Central memory CD8-positive, alpha-beta T cell (primary cell): Measurements from ENCODE around the gene SERBP1.
A peak's percentile ranks its signal among the peaks of the same experiment; 100 is the strongest.
"Not testable (repeated sequence)": the region's sequence is repeated elsewhere in the genome, so short reads cannot be mapped to it uniquely, and the experiment has no call there.

Experiments
- ATAC-seq: fragments of 150-1000 bp; cut with Tn5 transposase; replicated peaks from 2 replicates; pipeline ENCODE4 v1.10.0; 2022; ENCODE audit warnings: mild to moderate bottlenecking, moderate FRiP score, moderate number of reproducible peaks; ENCODE audit not compliant: poor library complexity, severe bottlenecking; ENCODE audit errors: extremely low read depth
- DNase-seq, 2 donors: peaks; one replicate each; pipeline ENCODE4 v3.0.0; 2021; ENCODE audit warnings: low spot score in 2 of 2
- H3K27ac Mint-ChIP-seq: one replicate; pipeline ENCODE4 v1.8.0; 2022; ENCODE audit warnings: low read depth, mild to moderate bottlenecking, moderate library complexity, mixed read lengths
- H3K27me3 Mint-ChIP-seq: one replicate; pipeline ENCODE4 v1.8.0; 2022; ENCODE audit warnings: mixed read lengths
- H3K36me3 Mint-ChIP-seq: one replicate; pipeline ENCODE4 v1.8.0; 2022; ENCODE audit warnings: mild to moderate bottlenecking, moderate library complexity, mixed read lengths; ENCODE audit not compliant: insufficient read depth
- H3K4me1 Mint-ChIP-seq: one replicate; pipeline ENCODE4 v1.8.0; 2022; ENCODE audit warnings: mixed read lengths
- H3K4me3 Mint-ChIP-seq: one replicate; pipeline ENCODE4 v1.8.0; 2022; ENCODE audit warnings: mild to moderate bottlenecking, moderate library complexity, mixed read lengths
- H3K9me3 Mint-ChIP-seq: one replicate; pipeline ENCODE4 v1.8.0; 2022; ENCODE audit warnings: mixed read lengths

Gene SERBP1

DNA sequence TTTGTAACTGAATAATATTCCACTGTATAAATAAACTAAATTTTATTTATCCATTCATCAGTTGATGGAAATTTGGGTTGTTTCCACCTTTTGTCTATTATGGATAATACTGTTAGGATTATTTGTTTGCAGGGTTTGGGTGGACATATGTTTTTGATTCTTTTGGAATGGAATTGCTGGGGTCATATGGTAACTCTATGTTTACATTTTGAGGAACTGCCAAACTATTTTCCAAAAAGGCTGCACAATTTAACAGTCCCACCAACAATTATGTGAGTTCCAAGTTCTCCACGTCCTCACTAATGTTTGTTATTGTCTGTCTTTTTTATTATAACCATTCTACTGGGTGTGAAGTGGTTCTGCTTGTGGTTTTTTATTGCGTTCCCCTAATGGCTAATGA lies 4.3 kb upstream of the SERBP1 start:
- no peak overlapping the region for H3K27ac Mint-ChIP-seq
- H3K9me3 Mint-ChIP-seq: no peaks in the 10 kb centered on the region
- H3K36me3 Mint-ChIP-seq: peaks cover 15% of the 10 kb centered on the region
- no peak overlapping the region for H3K4me3 Mint-ChIP-seq
- ATAC-seq: no peak
- peaks cover 20% of the 10 kb centered on the region for H3K4me1 Mint-ChIP-seq
- H3K27me3 Mint-ChIP-seq: no peaks in the 10 kb centered on the region
- no peak for DNase-seq

DNA sequence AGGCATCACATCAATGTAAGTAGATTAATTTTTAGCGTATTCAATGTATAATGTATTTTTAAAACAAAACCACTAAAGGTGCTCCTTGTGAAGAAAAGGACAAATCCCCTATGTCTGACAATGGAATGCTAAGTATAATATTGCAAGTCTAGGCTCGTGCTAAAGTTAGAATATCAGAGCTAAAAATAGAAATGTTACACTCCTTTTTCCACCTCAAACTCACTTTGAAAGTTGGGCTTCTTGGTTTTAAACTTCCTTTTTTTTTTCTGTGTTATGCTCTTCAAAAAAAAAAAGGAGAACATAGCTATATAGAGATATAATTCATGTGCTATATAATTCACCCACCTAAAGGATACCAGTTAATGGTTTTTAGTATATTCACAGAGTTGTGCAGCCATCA lies 3.6 kb upstream of the SERBP1 start:
- Mint-ChIP-seq H3K36me3 (peaks cover 19% of the 10 kb centered on the region), H3K27ac (no peak overlapping the region), H3K27me3 (no peaks in the 10 kb centered on the region), H3K9me3 (no peaks in the 10 kb centered on the region), H3K4me1 (peaks cover 25% of the 10 kb centered on the region), H3K4me3 (no peak overlapping the region)
- DNase-seq (no peak), ATAC-seq (no peak)

DNA sequence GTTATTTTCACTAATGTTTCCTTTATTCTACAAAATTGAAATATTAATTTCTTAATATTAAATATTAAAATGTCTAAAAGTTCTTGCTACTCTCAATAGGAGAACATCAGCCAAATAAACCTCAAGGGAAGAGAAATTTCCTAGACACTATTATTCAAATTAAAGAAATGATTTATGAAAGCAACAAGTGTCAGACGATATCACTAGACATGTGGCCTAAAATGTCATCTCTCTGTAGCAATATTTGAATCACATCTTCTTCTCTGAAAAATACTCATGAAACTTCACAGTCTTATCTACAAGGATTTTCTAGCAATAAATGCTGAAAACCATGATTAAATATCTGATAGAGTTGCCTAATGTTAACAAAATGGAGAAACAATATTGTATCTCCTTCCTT lies 2.5 kb upstream of the SERBP1 start:
- Mint-ChIP-seq H3K9me3 (no peaks in the 10 kb centered on the region), H3K4me3 (no peak overlapping the region), H3K36me3 (peaks cover 23% of the 10 kb centered on the region), H3K4me1 (peaks cover 36% of the 10 kb centered on the region), H3K27ac (no peak overlapping the region), H3K27me3 (no peaks in the 10 kb centered on the region)
- ATAC-seq (no peak), DNase-seq (no peak)

DNA sequence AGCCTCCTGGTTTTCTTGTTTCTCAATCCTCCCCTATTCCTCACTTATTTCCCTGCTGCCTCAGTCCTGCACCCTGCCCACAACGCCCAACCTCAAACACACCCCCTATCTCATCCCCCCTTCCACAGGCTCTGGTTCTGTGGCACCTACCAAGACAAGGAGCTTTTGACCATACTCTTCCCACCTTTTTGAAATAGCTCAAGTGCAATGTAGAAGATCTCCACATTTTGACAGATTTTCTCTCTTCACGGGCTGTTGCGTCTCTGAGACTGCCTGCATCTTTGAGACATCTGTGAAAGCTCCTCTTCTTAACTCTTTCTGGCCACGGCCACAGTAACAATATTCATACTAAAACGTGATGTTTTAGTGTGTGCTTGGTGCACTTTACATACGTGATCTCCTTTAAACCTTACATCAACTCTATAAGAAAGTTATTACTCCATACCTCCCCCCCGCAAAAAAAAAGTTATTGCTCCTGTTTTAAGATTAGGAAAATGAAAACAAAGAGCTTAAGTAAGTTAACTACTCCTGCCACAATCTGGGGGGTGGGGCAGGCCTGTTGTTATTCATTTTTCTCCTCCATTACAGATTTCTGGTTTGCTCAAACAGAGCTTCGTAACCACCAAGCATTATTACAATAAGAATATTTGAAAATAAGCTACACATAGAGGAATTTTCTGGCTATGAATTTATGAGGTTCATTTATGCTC lies 1.8 kb upstream of the SERBP1 start:
- H3K36me3 Mint-ChIP-seq: peaks cover 29% of the 10 kb centered on the region
- H3K27ac Mint-ChIP-seq: peak overlapping the region; percentile 78
- H3K27me3 Mint-ChIP-seq: no peaks in the 10 kb centered on the region
- H3K9me3 Mint-ChIP-seq: no peaks in the 10 kb centered on the region
- peak overlapping the region; percentile 67 for H3K4me3 Mint-ChIP-seq
- ATAC-seq: no peak
- peaks cover 43% of the 10 kb centered on the region for H3K4me1 Mint-ChIP-seq
- no peak for DNase-seq

DNA sequence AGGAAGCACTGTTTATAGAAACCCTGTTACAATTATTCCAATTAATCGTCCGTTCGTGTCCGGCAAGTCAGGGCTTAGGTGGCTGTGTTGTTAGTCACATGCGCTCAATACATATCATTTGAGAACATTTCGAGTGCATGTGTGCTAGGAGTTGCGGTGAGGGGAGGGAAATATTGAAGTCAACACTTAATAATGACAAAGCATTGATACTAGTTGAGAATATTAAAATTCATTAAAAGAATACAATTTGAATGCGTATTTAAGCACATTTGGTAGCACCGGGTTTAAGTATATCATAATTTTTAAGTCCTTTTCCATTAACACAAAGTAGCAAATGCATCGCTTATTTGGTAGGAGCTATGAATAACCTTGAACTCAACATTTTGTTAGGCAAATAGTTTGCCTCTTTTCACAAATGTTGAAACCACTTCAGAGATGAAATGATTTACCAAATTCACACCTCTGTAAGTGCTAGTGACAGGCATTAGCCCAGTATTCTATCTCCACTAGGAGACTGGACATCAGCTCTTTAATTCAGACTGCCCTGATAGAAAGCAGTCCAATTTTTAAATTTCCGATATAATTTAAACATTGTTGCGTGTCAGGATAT lies 1.1 kb upstream of the SERBP1 start:
- ATAC-seq (no peak), DNase-seq (no peak)
- no peaks in the 10 kb centered on the region for H3K9me3 Mint-ChIP-seq
- H3K27ac Mint-ChIP-seq: peak overlapping the region; percentile 97
- H3K27me3 Mint-ChIP-seq: no peaks in the 10 kb centered on the region
- peaks cover 29% of the 10 kb centered on the region for H3K36me3 Mint-ChIP-seq
- peak overlapping the region; percentile 96 for H3K4me3 Mint-ChIP-seq
- peaks cover 47% of the 10 kb centered on the region for H3K4me1 Mint-ChIP-seq

DNA sequence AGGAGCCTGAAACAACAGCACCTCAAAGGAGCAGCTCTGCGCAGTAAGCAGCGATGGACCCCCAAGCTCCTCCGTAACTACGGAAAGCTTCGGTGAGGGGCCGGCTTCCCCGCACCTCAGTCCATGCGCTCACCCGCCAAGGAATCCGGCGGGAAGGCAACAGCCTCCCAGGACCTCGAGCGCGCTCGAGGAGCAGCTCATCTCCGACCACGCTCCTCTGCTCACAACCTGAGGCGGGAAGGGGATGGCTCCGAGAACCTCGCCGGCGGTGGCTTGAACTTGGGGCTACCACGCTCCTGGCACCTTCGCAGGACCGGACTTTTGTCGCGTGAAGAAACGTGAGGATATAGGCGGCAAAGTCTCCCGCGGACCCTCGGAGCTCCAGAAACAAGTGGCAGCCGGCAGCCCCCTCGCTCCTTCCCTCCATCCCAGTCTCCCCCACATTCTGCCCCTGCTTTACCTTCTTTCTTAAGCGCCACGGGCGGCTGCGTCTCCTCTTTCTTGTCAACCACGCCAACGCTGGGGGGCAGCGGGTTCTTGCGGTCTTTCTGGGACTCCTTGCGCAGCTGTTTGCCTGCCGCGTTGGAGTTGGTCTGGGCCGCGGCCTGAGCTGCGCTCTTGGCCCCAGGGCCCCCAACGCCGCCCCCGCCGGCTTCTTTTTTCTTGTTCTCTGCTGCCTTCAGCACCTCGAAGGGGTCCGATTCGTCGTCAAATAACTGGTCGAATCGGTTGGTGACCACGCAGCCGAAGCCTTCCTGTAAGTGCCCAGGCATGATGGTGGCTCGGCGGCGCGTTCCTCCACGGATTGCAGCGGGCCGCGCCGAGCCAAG lies 459 bp downstream of the SERBP1 start:
- no peaks in the 10 kb centered on the region for H3K27me3 Mint-ChIP-seq
- H3K4me1 Mint-ChIP-seq: peaks cover 62% of the 10 kb centered on the region
- peak overlapping the region; percentile 96 for H3K4me3 Mint-ChIP-seq
- H3K36me3 Mint-ChIP-seq: peaks cover 44% of the 10 kb centered on the region
- ATAC-seq (no peak), DNase-seq (no peak)
- peak overlapping the region; percentile 97 for H3K27ac Mint-ChIP-seq
- no peaks in the 10 kb centered on the region for H3K9me3 Mint-ChIP-seq

DNA sequence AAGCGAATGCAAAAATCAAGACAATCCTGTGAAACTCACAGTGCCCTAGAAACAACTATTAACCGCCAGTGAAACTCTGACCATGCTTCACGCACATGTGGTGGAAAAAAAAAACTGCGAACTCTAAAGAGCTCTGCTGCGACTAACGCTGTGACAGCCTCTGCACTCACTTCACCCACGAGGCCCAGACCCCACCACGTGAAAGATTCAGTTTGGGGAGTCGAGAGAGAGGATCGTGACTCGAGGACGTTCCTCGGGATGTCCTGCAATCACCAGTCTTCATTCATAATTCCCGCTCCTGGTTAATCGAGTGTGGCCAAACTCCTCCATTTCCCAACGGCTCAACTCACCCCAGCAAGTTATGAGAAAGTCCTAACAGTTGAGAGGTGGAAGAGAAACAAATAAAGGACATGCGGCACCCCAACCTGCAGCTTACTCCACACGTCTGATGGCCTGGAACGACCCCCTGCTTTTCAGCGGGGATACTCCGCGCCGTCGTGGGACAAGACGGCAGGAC lies 1.1 kb downstream of the SERBP1 start:
- H3K9me3 Mint-ChIP-seq: no peaks in the 10 kb centered on the region
- peaks cover 51% of the 10 kb centered on the region for H3K36me3 Mint-ChIP-seq
- ATAC-seq (no peak), DNase-seq (peak; percentile 18 to 32)
- no peaks in the 10 kb centered on the region for H3K27me3 Mint-ChIP-seq
- peaks cover 67% of the 10 kb centered on the region for H3K4me1 Mint-ChIP-seq
- peak overlapping the region; percentile 97 for H3K27ac Mint-ChIP-seq
- peak overlapping the region; percentile 96 for H3K4me3 Mint-ChIP-seq

DNA sequence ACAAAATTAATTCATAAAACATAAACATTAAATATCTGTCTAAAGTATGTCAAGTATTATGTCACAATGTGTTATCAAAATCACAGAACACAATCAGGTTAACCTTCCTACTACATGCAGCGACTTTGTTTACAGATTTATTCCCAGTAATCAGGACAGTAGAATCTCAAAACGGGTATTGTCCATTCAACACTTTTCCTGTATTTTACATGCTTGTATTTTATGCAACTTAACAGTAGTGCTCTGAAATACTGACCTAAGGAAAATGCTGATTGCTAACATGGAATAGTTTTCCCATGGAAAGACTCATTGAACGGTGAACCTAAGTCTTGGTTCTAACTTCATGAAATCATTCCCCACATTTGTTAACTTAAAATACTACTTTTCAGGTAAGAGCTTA lies 2.3 kb downstream of the SERBP1 start:
- Mint-ChIP-seq H3K27ac (peak overlapping the region; percentile 97), H3K4me3 (peak overlapping the region; percentile 96), H3K27me3 (no peaks in the 10 kb centered on the region), H3K9me3 (no peaks in the 10 kb centered on the region), H3K4me1 (peaks cover 68% of the 10 kb centered on the region), H3K36me3 (peaks cover 62% of the 10 kb centered on the region)
- DNase-seq (no peak), ATAC-seq (no peak)

DNA sequence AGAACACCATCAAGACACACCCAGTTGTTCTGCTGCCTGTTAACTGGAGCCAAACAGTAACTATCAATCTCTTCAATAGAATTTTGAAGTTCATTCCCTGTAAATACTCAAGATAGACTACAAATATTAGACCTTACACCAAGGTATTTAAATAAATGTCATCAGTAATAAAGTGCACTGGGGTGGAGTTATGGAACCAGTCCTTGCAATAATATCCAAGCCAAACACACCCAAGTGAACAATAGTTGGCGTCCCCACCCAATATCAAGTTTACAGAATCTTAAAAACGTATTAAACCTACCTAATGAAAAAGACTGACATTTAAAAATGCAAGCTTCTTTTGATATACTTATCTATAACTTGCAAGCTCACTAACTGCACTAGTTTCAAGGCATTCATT lies 2.7 kb downstream of the SERBP1 start:
- no peaks in the 10 kb centered on the region for H3K9me3 Mint-ChIP-seq
- DNase-seq: no peak
- H3K4me3 Mint-ChIP-seq: peak overlapping the region; percentile 96
- peak overlapping the region; percentile 67 for H3K27ac Mint-ChIP-seq
- H3K36me3 Mint-ChIP-seq: peaks cover 67% of the 10 kb centered on the region
- H3K4me1 Mint-ChIP-seq: peaks cover 68% of the 10 kb centered on the region
- no peaks in the 10 kb centered on the region for H3K27me3 Mint-ChIP-seq
- ATAC-seq: no peak

DNA sequence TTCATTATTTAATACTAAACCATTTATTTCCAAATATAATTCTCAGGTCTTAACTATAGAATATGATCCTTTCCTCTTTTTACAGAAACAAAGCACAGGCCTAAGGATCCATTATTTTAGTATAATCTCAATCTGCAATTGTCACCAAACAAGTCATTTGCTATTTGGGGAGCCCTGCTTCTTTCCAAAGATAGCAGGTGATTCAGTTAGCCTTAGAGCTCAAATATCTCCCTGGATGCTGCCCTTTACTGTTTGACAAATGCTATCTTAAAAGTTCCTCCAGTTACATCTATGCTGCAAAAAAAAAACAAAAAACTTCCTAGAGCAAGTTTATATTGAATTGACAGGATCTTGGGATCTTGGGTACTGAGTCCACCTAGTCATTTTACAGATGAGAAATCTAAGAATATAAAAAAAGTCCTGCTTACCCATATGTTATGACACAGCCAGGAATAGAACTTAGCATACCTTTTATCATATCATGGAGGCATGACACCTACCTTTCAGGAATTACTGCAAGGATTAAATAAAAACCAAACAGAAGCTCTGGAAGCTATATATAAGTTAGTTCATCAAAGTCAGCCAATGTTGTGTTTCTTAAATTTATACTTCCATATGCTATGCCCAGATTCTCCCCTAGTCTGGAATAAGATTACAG lies 9.2 kb downstream of the SERBP1 start:
- ATAC-seq (no peak), DNase-seq (no peak)
- Mint-ChIP-seq H3K4me3 (no peak overlapping the region), H3K27ac (no peak overlapping the region), H3K4me1 (peaks cover 39% of the 10 kb centered on the region), H3K36me3 (peaks cover 94% of the 10 kb centered on the region), H3K27me3 (no peaks in the 10 kb centered on the region), H3K9me3 (no peaks in the 10 kb centered on the region)

DNA sequence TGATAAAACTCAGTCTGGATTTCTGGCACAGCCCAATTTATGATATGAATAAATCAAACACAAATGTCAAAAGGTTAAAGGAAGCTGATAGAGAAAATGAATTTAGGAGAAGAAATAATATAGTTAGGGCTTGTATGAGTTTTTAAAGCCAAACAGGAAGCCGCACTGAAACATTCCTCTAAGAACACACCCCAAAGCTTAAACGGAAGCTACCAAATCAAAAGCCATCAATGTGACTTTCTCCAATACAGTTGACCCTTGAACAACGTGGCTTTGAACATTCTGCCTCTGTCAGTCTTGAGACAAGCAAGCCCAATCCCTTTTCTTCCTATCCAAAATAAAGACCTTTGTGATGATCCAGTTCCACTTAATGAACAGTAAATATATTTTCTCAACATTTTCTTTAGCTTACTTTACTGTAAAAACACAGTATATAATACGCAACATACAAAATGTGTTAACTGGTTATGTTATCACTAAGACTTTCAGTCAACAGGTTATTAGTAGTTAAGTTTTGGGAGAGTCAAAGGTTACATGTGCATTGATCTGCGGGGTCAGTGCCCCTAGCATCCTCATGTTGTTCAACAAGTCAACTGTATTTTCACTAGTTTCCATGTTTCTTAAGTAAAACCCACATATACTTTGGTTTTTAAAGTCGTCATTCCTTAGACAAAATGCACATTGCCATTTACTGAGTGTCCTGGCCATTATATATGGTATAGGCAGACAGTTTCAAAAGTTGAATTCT lies 11.2 kb downstream of the SERBP1 start:
- DNase-seq: no peak
- Mint-ChIP-seq H3K27me3 (no peaks in the 10 kb centered on the region), H3K4me1 (peaks cover 36% of the 10 kb centered on the region), H3K27ac (peak overlapping the region; percentile 90), H3K4me3 (no peak overlapping the region), H3K9me3 (no peaks in the 10 kb centered on the region), H3K36me3 (peaks cover 92% of the 10 kb centered on the region)
- no peak for ATAC-seq

DNA sequence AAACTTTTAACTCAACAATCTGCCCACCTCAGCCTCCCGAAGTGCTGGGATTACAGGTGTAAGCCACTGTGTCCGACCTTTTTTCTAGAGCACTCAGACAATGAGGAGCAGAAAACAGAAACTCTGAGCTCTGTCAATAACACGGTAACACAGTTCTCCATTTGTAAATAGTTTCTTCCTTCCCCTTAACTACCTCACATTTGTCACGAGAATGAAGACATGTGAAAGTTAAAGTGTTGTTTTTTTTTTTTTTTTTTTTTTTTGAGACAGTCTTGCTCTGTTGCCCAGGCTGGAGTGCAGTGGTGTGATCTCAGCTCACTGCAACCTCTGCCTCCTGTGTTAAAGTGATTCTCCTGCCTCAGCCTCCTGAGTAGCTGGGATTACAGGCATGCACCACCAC lies 12.5 kb downstream of the SERBP1 start:
- Mint-ChIP-seq H3K27ac (peak overlapping the region; percentile 67), H3K36me3 (peaks cover 92% of the 10 kb centered on the region), H3K4me1 (peaks cover 38% of the 10 kb centered on the region)
- H3K4me3 Mint-ChIP-seq, H3K27me3 Mint-ChIP-seq, H3K9me3 Mint-ChIP-seq, DNase-seq, ATAC-seq: not testable (repeated sequence)
